GM23248 (cell line): ENCODE results near the gene EZR. TPM values are rescaled to one million over a fixed set of nuclear protein-coding genes. Genes with fewer than 3 reads are reported as not detected.
A peak's percentile ranks its signal among the peaks of the same experiment; 100 is the strongest.

Source experiments
- DNase-seq: peaks from one replicate; pipeline ENCODE4 v3.0.0-alpha.2; 2015
- H2AFZ ChIP-seq: fragments of 200-600 bp; sonication (generic); 2 replicates; pipeline ENCODE4 v1.6.1; 2016; ENCODE audit warnings: antibody characterized with exemption
- H3F3A ChIP-seq: fragments of 200-600 bp; sonication (generic); 2 replicates; pipeline ENCODE4 v1.6.1; 2016; ENCODE audit warnings: mild to moderate bottlenecking, antibody characterized with exemption, mixed run types; ENCODE audit not compliant: insufficient read depth
- H3K27ac ChIP-seq: fragments of 200-600 bp; sonication (generic); 2 replicates; pipeline ENCODE4 v1.5.1; 2016; ENCODE audit warnings: mild to moderate bottlenecking
- H3K27me3 ChIP-seq: fragments of 200-600 bp; sonication (generic); replicated peaks from 2 replicates; pipeline ENCODE4 v1.6.1; 2016; ENCODE audit warnings: mild to moderate bottlenecking; ENCODE audit not compliant: insufficient read depth
- H3K36me3 ChIP-seq: fragments of 200-600 bp; sonication (generic); 2 replicates; pipeline ENCODE4 v1.6.1; 2016; ENCODE audit warnings: low read depth, mild to moderate bottlenecking
- H3K4me1 ChIP-seq: fragments of 200-600 bp; sonication (generic); 2 replicates; pipeline ENCODE4 v1.6.1; 2016; ENCODE audit warnings: mild to moderate bottlenecking; ENCODE audit not compliant: insufficient read depth
- H3K4me2 ChIP-seq: fragments of 200-600 bp; sonication (generic); one replicate; pipeline ENCODE4 v1.6.1; 2016; ENCODE audit warnings: mild to moderate bottlenecking; ENCODE audit not compliant: unreplicated experiment
- H3K4me3 ChIP-seq: fragments of 200-600 bp; sonication (generic); 2 replicates; pipeline ENCODE4 v1.5.1; 2016; ENCODE audit warnings: mild to moderate bottlenecking
- H3K79me2 ChIP-seq: fragments of 200-600 bp; sonication (generic); 2 replicates; pipeline ENCODE4 v1.6.1; 2016; ENCODE audit warnings: mild to moderate bottlenecking; ENCODE audit not compliant: insufficient read depth
- H3K9ac ChIP-seq: fragments of 200-600 bp; sonication (generic); 2 replicates; pipeline ENCODE4 v1.6.1; 2016; ENCODE audit warnings: mild to moderate bottlenecking
- H3K9me2 ChIP-seq: fragments of 200-600 bp; sonication (generic); 2 replicates; pipeline ENCODE4 v1.6.1; 2016; ENCODE audit warnings: mixed run types, mild to moderate bottlenecking, moderate library complexity; ENCODE audit not compliant: insufficient read depth
- H3K9me3 ChIP-seq: fragments of 200-600 bp; sonication (generic); one replicate; pipeline ENCODE4 v1.6.1; 2017; ENCODE audit warnings: low read depth
- H4K20me1 ChIP-seq: fragments of 200-600 bp; sonication (generic); 2 replicates; pipeline ENCODE4 v1.6.0; 2016; ENCODE audit not compliant: insufficient read depth
- EZH2 ChIP-seq: fragments of 200-600 bp; sonication (generic); IDR thresholded peaks from 2 replicates; pipeline ENCODE4 v1.6.1; 2018; ENCODE audit warnings: antibody characterized with exemption, mild to moderate bottlenecking; ENCODE audit not compliant: insufficient read depth, poor library complexity, severe bottlenecking
- EZH2phosphoT487 ChIP-seq: fragments of 200-600 bp; sonication (generic); IDR thresholded peaks from 2 replicates; pipeline ENCODE4 v1.6.1; 2018; ENCODE audit warnings: antibody characterized with exemption, moderate library complexity, mild to moderate bottlenecking, low read depth; ENCODE audit not compliant: insufficient read depth
- WGBS, 2 experiments: methylation state at CpG; one replicate each; pipeline ENCODE4 v1.1.6; 2015 to 2017; ENCODE audit warnings: low lambda C conversion rate in 2 of 2, low coverage in 1 of 2; ENCODE audit errors: missing lambda C conversion rate in 2 of 2; 5-methylcytosine and 5-hydroxymethylcytosine counted together
- in situ Hi-C: fragments of 300-500 bp; cut with MboI; formaldehyde crosslinking; loops from 2 replicates; pipeline ENCODE4 v1.15.0; 2020
- polyA plus RNA-seq: library from polyadenylated mRNA; unstranded; fragments of >200 nt; fragmentation: Nextera tagmentation; extraction: Ambion mirVana; gene quantifications from 2 replicates; pipeline ENCODE4 v1.2.1, GENCODE V29; 2016
- total RNA-seq: library from RNA; depleted of rRNA; stranded (reverse); fragments of >200 nt; shearing (Covaris generic); gene quantifications from 2 replicates; pipeline ENCODE4 v1.2.3, GENCODE V29; 2014

EZR gene
- total and polyA plus RNA-seq, 2 experiments from 2014 or later, result 52.4 to 65.2 TPM

GRCh38 chr6:158850807-158851115 lies 31.6 kb upstream of the EZR start:
- in situ Hi-C loops, result no loop called here
- peak; percentile 78 for DNase-seq
- Histone ChIP-seq H3K79me2 (no peaks in the 10 kb centered on the region), H3K27ac (peak overlapping the region; percentile 99), H3K9ac (peak overlapping the region; percentile 92), H3K9me2 (no peaks in the 10 kb centered on the region), H3K27me3 (no peaks in the 10 kb centered on the region), H2AFZ (no peak overlapping the region), H3K4me3 (peak overlapping the region; percentile 53; the same call in 1 of the 2 replicates), H3F3A (peaks cover 24% of the 10 kb centered on the region), H3K36me3 (no peaks in the 10 kb centered on the region), H3K4me2 (peak overlapping the region; percentile 83), H4K20me1 (no peaks in the 10 kb centered on the region), H3K9me3 (no peaks in the 10 kb centered on the region), H3K4me1 (peaks cover 42% of the 10 kb centered on the region)
- TF ChIP-seq EZH2 (no peak), EZH2phosphoT487 (no peak)

GRCh38 chr6:158849899-158850806 lies 31.0 kb upstream of the EZR start:
- peak overlapping the region; percentile 83 for H3K4me2 ChIP-seq
- no peaks in the 10 kb centered on the region for H3K36me3 ChIP-seq
- H3K27me3 ChIP-seq, result no peaks in the 10 kb centered on the region
- peak overlapping the region; percentile 70 for H2AFZ ChIP-seq
- H3K9ac ChIP-seq, result peak overlapping the region; percentile 92
- TF ChIP-seq EZH2phosphoT487 (no peak), EZH2 (no peak)
- peak overlapping the region; percentile 53 for H3K4me3 ChIP-seq
- peaks cover 24% of the 10 kb centered on the region for H3F3A ChIP-seq
- no peaks in the 10 kb centered on the region for H3K9me2 ChIP-seq
- in situ Hi-C loops, result no loop called here
- H3K79me2 ChIP-seq, result no peaks in the 10 kb centered on the region
- H3K9me3 ChIP-seq, result no peaks in the 10 kb centered on the region
- DNase-seq, result peak; percentile 97
- H4K20me1 ChIP-seq, result no peaks in the 10 kb centered on the region
- H3K4me1 ChIP-seq, result peaks cover 42% of the 10 kb centered on the region
- H3K27ac ChIP-seq, result peak overlapping the region; percentile 99
- whole genome bisulfite sequencing, 2 experiments, result 15 to 18% methylated on average over 9 of the region's 9 CpGs

GRCh38 chr6:158848490-158848895 lies 29.3 kb upstream of the EZR start:
- Histone ChIP-seq H3K9ac (no peak overlapping the region), H3K27ac (no peak overlapping the region), H3K4me1 (peaks cover 29% of the 10 kb centered on the region), H3K9me2 (no peaks in the 10 kb centered on the region), H3F3A (peaks cover 15% of the 10 kb centered on the region), H3K9me3 (no peaks in the 10 kb centered on the region), H3K27me3 (no peaks in the 10 kb centered on the region), H3K36me3 (no peaks in the 10 kb centered on the region), H3K4me3 (no peak overlapping the region), H3K4me2 (no peak overlapping the region), H3K79me2 (no peaks in the 10 kb centered on the region), H2AFZ (no peak overlapping the region), H4K20me1 (no peaks in the 10 kb centered on the region)
- in situ Hi-C loops, result no loop called here
- no peak for TF ChIP-seq EZH2
- no peak for TF ChIP-seq EZH2phosphoT487
- WGBS, 2 experiments, result 87 to 99% methylated on average over 7 of the region's 7 CpGs
- no peak for DNase-seq

GRCh38 chr6:158847786-158848185 lies 28.6 kb upstream of the EZR start:
- in situ Hi-C loops, result no loop called here
- Histone ChIP-seq H3K27ac (no peak overlapping the region), H3F3A (peaks cover 15% of the 10 kb centered on the region), H3K27me3 (no peaks in the 10 kb centered on the region), H4K20me1 (no peaks in the 10 kb centered on the region), H3K36me3 (no peaks in the 10 kb centered on the region), H3K4me1 (peaks cover 24% of the 10 kb centered on the region), H3K79me2 (no peaks in the 10 kb centered on the region), H3K9me3 (no peaks in the 10 kb centered on the region), H3K4me3 (no peak overlapping the region), H3K9ac (no peak overlapping the region), H3K9me2 (no peaks in the 10 kb centered on the region), H2AFZ (no peak overlapping the region), H3K4me2 (no peak overlapping the region)
- TF ChIP-seq EZH2 (no peak), EZH2phosphoT487 (no peak)
- DNase-seq, result no peak
- WGBS, 2 experiments, result 98 to 100% methylated on average over 4 of the region's 4 CpGs
